T47D (cell line): Measurements from ENCODE around the gene KIF6.
A peak's percentile ranks its signal among the peaks of the same experiment; 100 is the strongest.
"Not testable (repeated sequence)": the region's sequence is repeated elsewhere in the genome, so short reads cannot be mapped to it uniquely, and the experiment has no call there.

ENCODE experiments used
- DNase-seq, 2 experiments: peaks; one replicate each; pipeline versions ENCODE4 v3.0.0 to v3.0.0-alpha.2; 2011 to 2012; ENCODE audit warnings: low read depth in 1 of 2, low spot score in 1 of 2
- JUND ChIP-seq: IDR thresholded peaks from 2 replicates; pipeline ENCODE4 v1.6.1; 2012; ENCODE audit warnings: low read depth
- in situ Hi-C: cut with HindIII; loops from 2 replicates; pipeline ENCODE4 v1.10.0; 2016; ENCODE audit warnings: low sequenced_read_pairs, low pct_unique_long_range_greater_than_20kb

KIF6 gene

GRCh38 chr6:39754514-39755115, 29.4 kb upstream of the KIF6 start:
- in situ Hi-C loops, result no loop called here
- DNase-seq, result no peak
- TF ChIP-seq JUND, result no peak

GRCh38 chr6:39753725-39754045, 28.5 kb upstream of the KIF6 start:
- no peak for DNase-seq
- in situ Hi-C loops, result no loop called here
- no peak for TF ChIP-seq JUND

- TF ChIP-seq JUND, result no peak
- no peak for DNase-seq
- in situ Hi-C loops, result no loop called here
Observed at GRCh38 chr6:39752835-39753724, 27.9 kb upstream of the KIF6 start.

GRCh38 chr6:39746795-39747194, 21.6 kb upstream of the KIF6 start:
- no peak for DNase-seq
- in situ Hi-C loops, result no loop called here
- no peak for TF ChIP-seq JUND

- no peak for DNase-seq
- in situ Hi-C loops, result no loop called here
- TF ChIP-seq JUND, result no peak
Observed at GRCh38 chr6:39733704-39734103, 8.5 kb upstream of the KIF6 start.

- in situ Hi-C loops, result no loop called here
- no peak for TF ChIP-seq JUND
- DNase-seq, result no peak
Observed at GRCh38 chr6:39731565-39731964, 6.4 kb upstream of the KIF6 start.

GRCh38 chr6:39729945-39730344, 4.7 kb upstream of the KIF6 start:
- TF ChIP-seq JUND, result no peak
- DNase-seq, result no peak
- in situ Hi-C loops, result no loop called here

GRCh38 chr6:39725632-39725997, 407 bp upstream of the KIF6 start:
- in situ Hi-C loops, result no loop called here

GRCh38 chr6:39723350-39723749, 1.9 kb downstream of the KIF6 start:
- DNase-seq, in situ Hi-C loops: not testable (repeated sequence)

More at GRCh38 chr6:39725632-39725997, 407 bp upstream of the KIF6 start:
- no peak for TF ChIP-seq JUND
- no peak for DNase-seq

- in situ Hi-C loops, result no loop called here
Observed at GRCh38 chr6:39714802-39715201, 10.4 kb downstream of the KIF6 start.

GRCh38 chr6:39707962-39708683, 17.1 kb downstream of the KIF6 start:
- no peak for TF ChIP-seq JUND
- DNase-seq, result no peak
- in situ Hi-C loops, result no loop called here

More at GRCh38 chr6:39714802-39715201, 10.4 kb downstream of the KIF6 start:
- DNase-seq, result peak in 1 of 2 experiments; percentile 19
- no peak for TF ChIP-seq JUND

GRCh38 chr6:39706819-39707335, 18.3 kb downstream of the KIF6 start:
- DNase-seq, result no peak
- in situ Hi-C loops, result no loop called here
- no peak for TF ChIP-seq JUND

- no peak for DNase-seq
- no peak for TF ChIP-seq JUND
- in situ Hi-C loops, result no loop called here
Observed at GRCh38 chr6:39702265-39702664, 22.9 kb downstream of the KIF6 start.
